Measurements from ENCODE around the gene BEND3.
A peak's percentile ranks its signal among the peaks of the same experiment; 100 is the strongest.
"Not testable (repeated sequence)": the region's sequence is repeated elsewhere in the genome, so short reads cannot be mapped to it uniquely, and the experiment has no call there.

Gene BEND3

DNA sequence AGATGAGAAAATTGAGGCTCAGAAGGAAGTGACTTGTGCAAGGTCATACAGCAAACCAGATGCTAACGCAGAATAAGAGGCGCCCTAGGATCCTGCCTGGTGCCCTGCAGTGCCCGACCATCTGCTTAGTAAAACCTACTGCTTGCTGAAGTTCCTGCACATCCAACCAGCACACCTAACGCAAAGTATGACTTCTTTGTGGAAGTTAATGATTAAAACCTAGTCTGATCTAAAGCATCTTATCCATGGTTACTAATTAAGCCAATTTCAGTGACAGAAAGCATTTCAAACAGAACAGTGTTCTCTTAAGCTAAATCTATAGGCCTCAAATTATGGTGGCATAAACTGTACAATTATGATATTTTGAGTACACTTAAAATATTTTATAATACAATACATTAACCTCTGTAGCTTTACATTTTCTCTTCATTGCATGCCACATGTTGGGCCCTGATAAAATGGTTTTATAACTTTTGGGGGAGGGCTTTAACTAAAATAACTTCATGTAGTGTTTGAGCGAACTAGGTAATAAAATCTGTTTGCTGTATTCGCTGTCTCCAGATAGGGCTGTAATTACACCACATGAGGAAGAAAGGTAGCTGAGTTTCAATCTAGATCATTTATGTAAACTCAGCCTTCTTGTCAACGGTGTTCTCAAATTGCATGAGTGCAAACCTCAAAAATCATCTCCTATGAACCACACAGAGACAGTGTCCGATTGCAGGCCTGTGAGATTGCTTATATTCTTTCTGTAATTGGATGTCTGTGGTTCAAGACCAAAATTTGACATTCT is 37.5 kb upstream of the BEND3 start:
- DNase-seq (ENCODE audit: low read depth): no peak
- no peak overlapping the region for H3K4me3 ChIP-seq (ENCODE audit: low read depth, low read length)
- TF ChIP-seq, protein P1, sequence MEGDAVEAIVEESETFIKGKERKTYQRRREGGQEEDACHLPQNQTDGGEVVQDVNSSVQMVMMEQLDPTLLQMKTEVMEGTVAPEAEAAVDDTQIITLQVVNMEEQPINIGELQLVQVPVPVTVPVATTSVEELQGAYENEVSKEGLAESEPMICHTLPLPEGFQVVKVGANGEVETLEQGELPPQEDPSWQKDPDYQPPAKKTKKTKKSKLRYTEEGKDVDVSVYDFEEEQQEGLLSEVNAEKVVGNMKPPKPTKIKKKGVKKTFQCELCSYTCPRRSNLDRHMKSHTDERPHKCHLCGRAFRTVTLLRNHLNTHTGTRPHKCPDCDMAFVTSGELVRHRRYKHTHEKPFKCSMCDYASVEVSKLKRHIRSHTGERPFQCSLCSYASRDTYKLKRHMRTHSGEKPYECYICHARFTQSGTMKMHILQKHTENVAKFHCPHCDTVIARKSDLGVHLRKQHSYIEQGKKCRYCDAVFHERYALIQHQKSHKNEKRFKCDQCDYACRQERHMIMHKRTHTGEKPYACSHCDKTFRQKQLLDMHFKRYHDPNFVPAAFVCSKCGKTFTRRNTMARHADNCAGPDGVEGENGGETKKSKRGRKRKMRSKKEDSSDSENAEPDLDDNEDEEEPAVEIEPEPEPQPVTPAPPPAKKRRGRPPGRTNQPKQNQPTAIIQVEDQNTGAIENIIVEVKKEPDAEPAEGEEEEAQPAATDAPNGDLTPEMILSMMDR (IDR thresholded peaks at IDR 0.05; ENCODE audit: low read depth, low read length, missing control alignments): no peak
- in situ Hi-C loops (cut with HindIII; ENCODE audit: low sequenced_read_pairs): no loop called here

DNA sequence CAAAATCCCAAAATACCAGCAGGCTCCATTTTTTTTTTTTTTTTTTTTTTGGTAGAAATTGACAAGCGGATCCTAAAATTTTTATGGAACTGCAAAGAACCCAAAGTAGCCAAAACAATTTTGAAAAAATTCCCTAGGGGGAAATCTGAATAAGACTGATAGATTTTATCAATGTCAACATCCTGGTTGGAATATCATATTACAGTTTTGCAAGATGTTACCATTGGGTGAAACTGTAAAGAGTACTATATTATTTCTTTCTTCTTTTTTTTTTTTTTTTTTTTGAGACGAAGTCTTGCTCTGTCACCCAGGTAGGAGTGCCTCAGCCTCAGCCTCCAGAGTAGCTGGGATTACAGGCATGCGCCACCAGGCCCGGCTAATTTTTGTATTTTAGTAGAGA is 29.4 kb upstream of the BEND3 start:
- no peak overlapping the region for H3K4me3 ChIP-seq (ENCODE audit: low read depth, low read length)
- TF ChIP-seq, protein P1 (IDR thresholded peaks at IDR 0.05; ENCODE audit: low read depth, low read length, missing control alignments): no peak
- in situ Hi-C loops (cut with HindIII; ENCODE audit: low sequenced_read_pairs): no loop called here
- DNase-seq (ENCODE audit: low read depth): no peak

DNA sequence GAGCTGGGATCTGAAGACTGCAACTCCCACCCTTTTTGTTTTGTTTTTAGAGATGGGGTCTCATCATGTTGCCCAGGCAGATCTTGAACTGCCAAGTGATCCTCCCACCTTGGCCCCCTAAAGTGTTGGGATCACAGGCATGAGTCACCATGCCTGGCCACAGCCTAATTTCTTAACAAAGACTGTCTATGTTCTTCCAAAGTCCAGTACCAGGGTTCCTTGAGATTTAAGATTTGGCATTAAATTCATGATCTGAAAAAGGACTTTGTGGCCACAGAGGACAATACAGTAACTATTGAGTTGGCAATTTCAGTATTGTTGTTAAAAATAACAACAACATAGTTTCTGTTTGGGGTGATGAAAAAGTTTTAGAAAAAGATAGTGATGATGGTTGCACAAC is 28.7 kb upstream of the BEND3 start:
- in situ Hi-C loops (cut with HindIII; ENCODE audit: low sequenced_read_pairs): no loop called here
- TF ChIP-seq, protein P1 (IDR thresholded peaks at IDR 0.05; ENCODE audit: low read depth, low read length, missing control alignments): no peak

DNA sequence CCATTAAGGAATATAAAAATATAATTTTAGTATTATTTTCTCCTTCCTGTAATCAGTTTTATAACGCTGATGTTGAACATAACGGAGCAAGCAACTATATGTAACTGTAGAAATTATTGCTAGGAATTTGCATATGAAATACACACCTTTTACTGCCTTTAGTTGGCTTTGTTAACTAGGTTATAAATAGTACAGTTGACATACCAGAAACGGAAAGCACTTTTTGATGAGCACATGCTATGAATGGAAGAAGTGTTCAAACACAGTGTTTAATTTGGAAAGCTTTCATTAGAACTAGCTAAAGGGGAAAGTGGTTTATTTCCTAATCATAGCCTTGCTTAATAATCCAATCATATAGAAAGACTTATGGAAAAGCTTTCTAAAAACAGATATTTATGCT is 25.3 kb upstream of the BEND3 start:
- H3K4me3 ChIP-seq (ENCODE audit: low read depth, low read length): no peak overlapping the region
- TF ChIP-seq, protein P1 (IDR thresholded peaks at IDR 0.05; ENCODE audit: low read depth, low read length, missing control alignments): no peak
- in situ Hi-C loops (cut with HindIII; ENCODE audit: low sequenced_read_pairs): no loop called here
- no peak for DNase-seq (ENCODE audit: low read depth)

More for the DNA sequence above, 28.7 kb upstream of the BEND3 start:
- no peak for DNase-seq (ENCODE audit: low read depth)
- no peak overlapping the region for H3K4me3 ChIP-seq (ENCODE audit: low read depth, low read length)

DNA sequence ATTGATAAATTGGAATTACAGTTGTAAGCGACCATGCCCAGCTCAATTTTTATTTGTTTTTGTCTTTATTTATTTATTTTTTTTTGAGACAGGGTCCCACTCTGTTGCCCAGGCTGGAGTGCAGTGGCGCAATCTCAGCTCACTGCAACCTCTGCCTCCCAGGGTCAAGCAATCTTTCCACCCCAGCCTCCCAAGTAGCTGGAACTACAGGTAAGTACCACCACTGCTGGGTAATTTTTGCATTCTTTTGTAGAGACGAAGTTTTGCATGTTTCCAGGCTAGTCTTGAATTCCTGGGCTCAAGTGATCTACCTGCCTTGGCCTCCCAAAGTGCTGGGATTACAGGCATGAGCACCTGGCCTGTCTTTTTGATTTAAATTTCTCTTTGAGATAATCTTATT is 21.0 kb upstream of the BEND3 start:
- in situ Hi-C loops (cut with HindIII; ENCODE audit: low sequenced_read_pairs); DNase-seq (ENCODE audit: low read depth); H3K4me3 ChIP-seq (ENCODE audit: low read depth, low read length): not testable (repeated sequence)

DNA sequence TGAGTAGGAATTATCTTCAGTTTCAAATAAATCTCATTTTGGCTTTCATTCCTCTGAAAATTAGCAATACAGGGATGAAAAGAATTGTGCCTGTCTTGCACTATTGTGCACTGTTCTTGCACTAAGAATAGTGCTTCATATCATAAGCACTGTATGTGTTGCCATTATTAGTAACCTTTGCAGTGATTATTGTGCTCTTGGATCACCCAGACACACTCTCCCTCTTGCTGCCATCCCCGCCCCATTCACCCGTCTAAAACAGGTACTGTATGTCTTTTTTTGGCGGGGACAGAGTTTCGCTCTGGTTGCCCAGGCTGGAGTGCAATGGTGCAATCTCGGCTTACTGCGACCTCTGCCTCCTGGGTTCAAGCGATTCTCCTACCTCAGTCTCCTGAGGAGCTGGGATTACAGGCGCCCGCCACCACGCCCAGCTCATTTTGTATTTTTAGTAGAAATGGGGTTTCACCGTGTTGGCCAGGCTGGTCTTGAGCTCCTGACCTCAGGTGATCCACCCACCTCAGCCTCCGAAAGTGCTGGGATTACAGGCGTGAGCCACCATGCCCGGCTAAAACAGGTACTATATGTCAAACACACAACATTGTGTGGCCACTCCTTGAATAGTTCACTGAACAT is 19.8 kb upstream of the BEND3 start:
- DNase-seq (ENCODE audit: low read depth); in situ Hi-C loops (cut with HindIII; ENCODE audit: low sequenced_read_pairs); H3K4me3 ChIP-seq (ENCODE audit: low read depth, low read length): not testable (repeated sequence)

DNA sequence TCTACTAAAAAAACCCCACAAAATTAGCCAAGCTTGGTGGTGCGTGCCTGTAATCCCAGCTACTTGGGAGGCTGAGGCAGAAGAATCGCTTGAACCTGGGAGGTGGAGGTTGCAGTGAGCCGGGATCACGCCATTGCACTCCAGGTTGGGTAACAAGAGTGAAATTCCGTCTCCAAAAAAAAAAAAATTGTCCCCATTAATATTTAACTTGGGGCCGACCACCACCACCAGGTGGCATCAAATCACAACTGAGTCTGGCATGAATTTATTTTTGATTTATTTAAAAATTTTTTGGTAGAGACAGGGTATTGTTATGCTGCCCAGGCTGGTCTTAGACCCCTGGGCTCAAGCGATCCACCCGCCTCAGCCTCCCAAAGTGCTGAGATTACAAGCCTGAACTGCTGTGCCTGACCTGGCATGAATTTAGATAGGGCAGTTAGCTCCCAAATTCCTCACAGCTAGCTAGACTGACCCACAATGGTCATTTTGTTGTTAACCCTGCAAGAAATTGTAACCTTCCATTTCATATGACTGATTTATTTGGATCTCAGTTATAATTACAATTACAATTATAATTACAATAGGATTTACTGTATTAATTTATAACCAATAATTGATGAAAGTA is 17.1 kb upstream of the BEND3 start:
- TF ChIP-seq, protein P1 (IDR thresholded peaks at IDR 0.05; ENCODE audit: low read depth, low read length, missing control alignments): peak; percentile 57
- no peak overlapping the region for H3K4me3 ChIP-seq (ENCODE audit: low read depth, low read length)
- in situ Hi-C loops (cut with HindIII; ENCODE audit: low sequenced_read_pairs): no loop called here
- no peak for DNase-seq (ENCODE audit: low read depth)
